CD4-positive, alpha-beta T cell (primary cell): ENCODE results near the gene CHM. TPM values are rescaled to one million over a fixed set of nuclear protein-coding genes. Genes with fewer than 3 reads are reported as not detected.
"Not testable (repeated sequence)": the region's sequence is repeated elsewhere in the genome, so short reads cannot be mapped to it uniquely, and the experiment has no call there.

Source experiments
- ATAC-seq: fragments of 200-7000 bp; cut with Tn5 transposase; one replicate; pipeline ENCODE4 v1.10.0; 2022; ENCODE audit warnings: mild to moderate bottlenecking; ENCODE audit not compliant: poor library complexity
- CTCF ChIA-PET: fragments of 350-600 bp; sonication (Branson Sonifier 250); formaldehyde crosslinking; loops from one replicate; lab custom pipeline; 2021; ENCODE audit warnings: antibody characterized with exemption, inconsistent platforms; lab: Charles Lee
- POLR2A ChIA-PET: fragments of 350-600 bp; sonication (Branson Sonifier 250); formaldehyde crosslinking; loops from one replicate; lab custom pipeline; 2021; ENCODE audit warnings: antibody characterized with exemption, inconsistent platforms; lab: Charles Lee
- DNase-seq, 14 experiments: peaks; one replicate each; pipeline ENCODE4 v3.0.0-alpha.2; 2013 to 2020; ENCODE audit warnings: mixed read lengths in 2 of 14
- H3K27ac ChIP-seq, 2 donors: one replicate each; pipeline versions ENCODE4 v1.5.1 to v1.7.0; 2013; ENCODE audit warnings: low read length in 2 of 2, low read depth in 1 of 2, mild to moderate bottlenecking in 1 of 2
- H3K27me3 ChIP-seq, 2 experiments: 1 replicate in 1 of 2; 2 replicates in 1 of 2; pipeline versions ENCODE4 v1.6.1 to v1.7.0; 2013; ENCODE audit warnings: low read length in 2 of 2, control low read depth in 1 of 2, mild to moderate bottlenecking in 1 of 2, moderate library complexity in 1 of 2; ENCODE audit not compliant: insufficient read depth in 2 of 2, control insufficient read depth in 1 of 2
- H3K36me3 ChIP-seq: one replicate; pipeline ENCODE4 v1.6.1; 2013; ENCODE audit warnings: low read length, control low read depth; ENCODE audit not compliant: insufficient read depth
- H3K4me1 ChIP-seq: one replicate; pipeline ENCODE4 v1.6.1; 2013; ENCODE audit warnings: low read length, control low read depth; ENCODE audit not compliant: insufficient read depth
- H3K4me3 ChIP-seq: one replicate; pipeline ENCODE4 v1.5.1; 2013; ENCODE audit warnings: mild to moderate bottlenecking, low read length, moderate library complexity
- H3K9me3 ChIP-seq, 2 experiments: 1 replicate in 1 of 2; 2 replicates in 1 of 2; pipeline versions ENCODE4 v1.6.1 to v1.7.0; 2013; ENCODE audit warnings: low read length in 2 of 2, mild to moderate bottlenecking in 2 of 2, control low read depth in 1 of 2, moderate library complexity in 1 of 2; ENCODE audit not compliant: control insufficient read depth in 1 of 2, insufficient read depth in 1 of 2
- H3K27ac Mint-ChIP-seq: one replicate; pipeline ENCODE4 v1.8.0; 2020; ENCODE audit warnings: mixed read lengths
- H3K27me3 Mint-ChIP-seq: one replicate; pipeline ENCODE4 v1.8.0; 2021; ENCODE audit warnings: mixed read lengths
- H3K36me3 Mint-ChIP-seq: one replicate; pipeline ENCODE4 v1.8.0; 2021; ENCODE audit warnings: low read depth, mixed read lengths
- H3K4me1 Mint-ChIP-seq: one replicate; pipeline ENCODE4 v1.8.0; 2021; ENCODE audit warnings: low read depth, mixed read lengths
- H3K4me3 Mint-ChIP-seq: one replicate; pipeline ENCODE4 v1.8.0; 2020; ENCODE audit warnings: mild to moderate bottlenecking, mixed read lengths
- H3K9me3 Mint-ChIP-seq: one replicate; pipeline ENCODE4 v1.8.0; 2020; ENCODE audit warnings: mixed read lengths
- intact Hi-C, 2 experiments: fragments of 100-400 bp; cut with DNase I in 1 of 2; cut with micrococcal nuclease in 1 of 2; formaldehyde crosslinking; loops; one replicate each; pipeline versions ENCODE4 v1.15.1 to v1.9.0; 2023 to 2025; cut with DNase I, micrococcal nuclease
- total RNA-seq, 174 experiments: library from RNA in 2 of 174; stranded (reverse) in 2 of 174; gene quantifications; one replicate each; pipeline ENCODE4 v1.2.3 and lab custom pipeline; 2021 to 2026
- TF ChIP-seq, protein P1 (sequence below): fragments of 200-600 bp; IDR thresholded peaks from one replicate; pipeline ENCODE4 v1.8.0; 2022; ENCODE audit warnings: antibody characterized with exemption, mild to moderate bottlenecking

CHM gene
- total RNA-seq, 2 experiments from 2014 or later = 5.1 to 6.3 TPM

DNA sequence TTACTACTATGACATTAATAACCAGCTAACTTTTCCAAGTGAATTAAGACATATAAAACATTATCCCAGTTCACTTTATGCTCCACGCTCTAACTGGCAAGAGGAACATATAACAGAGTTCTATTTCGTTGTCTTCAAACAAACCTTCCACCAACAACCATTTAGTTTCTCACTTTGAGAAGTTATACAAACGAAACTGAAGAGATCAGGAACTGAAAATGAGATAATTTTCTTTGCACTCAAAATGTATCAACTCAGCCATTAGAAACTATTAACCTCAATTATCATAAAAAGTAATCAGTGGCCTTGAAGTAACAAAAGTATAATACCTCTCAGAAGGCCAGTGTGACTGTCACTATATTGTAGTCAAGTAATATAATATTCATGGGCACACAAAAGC, 70.1 kb downstream of the CHM start:
- DNase-seq = no peak
- no peak for ATAC-seq
- Mint-ChIP-seq H3K27ac (no peak overlapping the region), H3K27me3 (no peaks in the 10 kb centered on the region), H3K9me3 (no peaks in the 10 kb centered on the region), H3K36me3 (peaks cover 62% of the 10 kb centered on the region), H3K4me1 (no peaks in the 10 kb centered on the region), H3K4me3 (no peak overlapping the region)
- H3K27me3 ChIP-seq = no peaks in the 10 kb centered on the region
- ChIA-PET CTCF (no interaction called here), POLR2A (no interaction called here)
- H3K4me3 ChIP-seq = no peak overlapping the region
- no peaks in the 10 kb centered on the region for H3K4me1 ChIP-seq
- intact Hi-C loops = no loop called here
- TF ChIP-seq, protein P1, sequence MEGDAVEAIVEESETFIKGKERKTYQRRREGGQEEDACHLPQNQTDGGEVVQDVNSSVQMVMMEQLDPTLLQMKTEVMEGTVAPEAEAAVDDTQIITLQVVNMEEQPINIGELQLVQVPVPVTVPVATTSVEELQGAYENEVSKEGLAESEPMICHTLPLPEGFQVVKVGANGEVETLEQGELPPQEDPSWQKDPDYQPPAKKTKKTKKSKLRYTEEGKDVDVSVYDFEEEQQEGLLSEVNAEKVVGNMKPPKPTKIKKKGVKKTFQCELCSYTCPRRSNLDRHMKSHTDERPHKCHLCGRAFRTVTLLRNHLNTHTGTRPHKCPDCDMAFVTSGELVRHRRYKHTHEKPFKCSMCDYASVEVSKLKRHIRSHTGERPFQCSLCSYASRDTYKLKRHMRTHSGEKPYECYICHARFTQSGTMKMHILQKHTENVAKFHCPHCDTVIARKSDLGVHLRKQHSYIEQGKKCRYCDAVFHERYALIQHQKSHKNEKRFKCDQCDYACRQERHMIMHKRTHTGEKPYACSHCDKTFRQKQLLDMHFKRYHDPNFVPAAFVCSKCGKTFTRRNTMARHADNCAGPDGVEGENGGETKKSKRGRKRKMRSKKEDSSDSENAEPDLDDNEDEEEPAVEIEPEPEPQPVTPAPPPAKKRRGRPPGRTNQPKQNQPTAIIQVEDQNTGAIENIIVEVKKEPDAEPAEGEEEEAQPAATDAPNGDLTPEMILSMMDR = no peak
- no peak overlapping the region for H3K27ac ChIP-seq
- peaks cover 16% of the 10 kb centered on the region for H3K36me3 ChIP-seq
- H3K9me3 ChIP-seq = no peaks in the 10 kb centered on the region

DNA sequence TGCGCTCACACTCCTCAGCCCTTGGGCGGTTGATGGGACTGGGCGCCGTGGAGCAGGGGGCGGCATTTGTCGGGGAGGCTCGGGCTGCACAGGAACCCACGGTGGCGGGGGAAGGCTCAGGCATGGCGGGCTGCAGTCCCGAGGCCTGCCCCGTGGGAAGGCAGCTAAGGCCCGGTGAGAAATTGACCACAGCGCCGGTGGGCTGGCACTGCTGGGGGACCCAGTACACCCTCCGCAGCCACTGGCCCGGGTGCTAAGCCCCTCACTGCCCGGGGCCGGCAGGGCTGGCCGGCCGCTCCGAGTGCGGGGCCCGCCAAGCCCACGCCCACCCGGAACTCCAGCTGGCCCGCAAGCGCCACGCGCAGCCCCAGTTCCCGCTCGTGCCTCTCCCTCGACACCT, 75.0 kb downstream of the CHM start:
- H3K27ac ChIP-seq, H3K27me3 Mint-ChIP-seq, H3K4me1 ChIP-seq, H3K4me3 Mint-ChIP-seq, DNase-seq, H3K9me3 ChIP-seq, intact Hi-C loops, ATAC-seq, H3K36me3 ChIP-seq, H3K27me3 ChIP-seq, POLR2A ChIA-PET, H3K4me3 ChIP-seq, H3K9me3 Mint-ChIP-seq, H3K4me1 Mint-ChIP-seq, CTCF ChIA-PET, H3K27ac Mint-ChIP-seq: not testable (repeated sequence)
- H3K36me3 Mint-ChIP-seq = peaks cover 53% of the 10 kb centered on the region

DNA sequence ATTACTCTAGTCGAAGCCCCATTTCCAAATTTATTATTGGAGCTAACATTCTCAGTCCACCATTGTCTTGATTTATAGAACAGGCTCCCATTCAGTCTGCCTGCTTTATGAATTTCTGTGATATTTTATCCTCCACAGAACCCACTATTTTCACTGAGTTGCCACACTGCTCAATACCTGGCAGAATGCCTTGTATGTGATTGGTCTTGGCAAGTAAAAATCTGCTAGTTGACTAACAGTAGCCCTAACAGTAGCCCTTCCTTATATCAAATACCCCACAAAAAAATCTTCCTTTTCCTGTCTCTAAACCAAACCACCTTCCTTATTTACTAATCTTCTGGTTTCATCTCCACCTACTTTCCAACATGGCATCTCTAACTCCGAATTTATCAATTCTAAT, 82.6 kb downstream of the CHM start:
- Mint-ChIP-seq H3K9me3 (no peaks in the 10 kb centered on the region), H3K27ac (no peak overlapping the region), H3K27me3 (no peaks in the 10 kb centered on the region), H3K4me3 (no peak overlapping the region), H3K36me3 (peaks cover 29% of the 10 kb centered on the region), H3K4me1 (no peaks in the 10 kb centered on the region)
- Histone ChIP-seq H3K9me3 (no peaks in the 10 kb centered on the region), H3K4me3 (no peak overlapping the region), H3K36me3 (no peaks in the 10 kb centered on the region), H3K4me1 (no peaks in the 10 kb centered on the region), H3K27ac (no peak overlapping the region), H3K27me3 (no peaks in the 10 kb centered on the region)
- ChIA-PET CTCF (no interaction called here), POLR2A (no interaction called here)
- intact Hi-C loops = no loop called here
- no peak for ATAC-seq
- TF ChIP-seq, protein P1 = no peak
- no peak for DNase-seq

DNA sequence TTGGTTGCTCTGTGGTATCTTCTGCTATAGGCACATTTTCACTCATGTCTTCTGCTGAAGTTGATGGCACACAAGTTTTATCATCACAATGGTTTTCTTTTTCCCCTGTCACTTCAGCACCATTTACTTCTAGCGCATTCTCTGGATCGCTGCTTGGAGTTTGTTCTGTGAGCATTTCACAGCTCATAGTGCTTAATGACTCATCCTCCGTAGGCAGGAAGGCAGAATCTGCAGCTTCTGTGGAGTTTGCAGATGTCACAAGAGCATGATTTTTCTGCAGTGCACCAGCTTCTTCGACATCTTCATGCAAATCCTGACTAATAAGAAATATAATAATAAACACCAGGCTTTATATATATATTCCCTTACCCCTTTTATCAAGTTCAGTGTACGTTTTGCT, 83.6 kb downstream of the CHM start:
- no peak overlapping the region for H3K4me3 ChIP-seq
- H3K4me3 Mint-ChIP-seq = no peak overlapping the region
- POLR2A ChIA-PET = no interaction called here
- no peak overlapping the region for H3K27ac Mint-ChIP-seq
- no peaks in the 10 kb centered on the region for H3K27me3 Mint-ChIP-seq
- H3K36me3 ChIP-seq = no peaks in the 10 kb centered on the region
- peaks cover 25% of the 10 kb centered on the region for H3K36me3 Mint-ChIP-seq
- H3K27ac ChIP-seq = no peak overlapping the region
- no peak for DNase-seq
- no peak for ATAC-seq
- no peaks in the 10 kb centered on the region for H3K4me1 ChIP-seq
- no peaks in the 10 kb centered on the region for H3K9me3 ChIP-seq
- H3K4me1 Mint-ChIP-seq = no peaks in the 10 kb centered on the region
- TF ChIP-seq, protein P1 = no peak
- no peaks in the 10 kb centered on the region for H3K9me3 Mint-ChIP-seq
- intact Hi-C loops = no loop called here
- H3K27me3 ChIP-seq = no peaks in the 10 kb centered on the region
- CTCF ChIA-PET = no interaction called here
